Right ventricle myocardium inferior (tissue), 1 donor: ENCODE data around the gene OR10V1. TPM values are rescaled to one million over a fixed set of nuclear protein-coding genes. Genes with fewer than 3 reads are reported as not detected.

Experiments
- ATAC-seq: fragments of 200-7000 bp; cut with Tn5 transposase; one replicate; pipeline ENCODE4 v1.9.1; 2020; ENCODE audit warnings: mild to moderate bottlenecking, moderate library complexity
- DNase-seq: peaks from one replicate; pipeline ENCODE4 v3.0.0; 2021; ENCODE audit errors: missing footprints
- intact Hi-C: fragments of 100-400 bp; cut with DNase I; formaldehyde crosslinking; loops from one replicate; pipeline ENCODE4 v1.11.0; 2022
- long read RNA-seq: library from polyadenylated mRNA; unstranded; transcript quantifications from one replicate; pipeline ENCODE4 v2.0.0, GENCODE V29; 2021
- total RNA-seq: library from RNA; stranded (reverse); fragmentation: NEBNext Ultra II Directional; extraction: Animal tissue kit (Norgen Biotek cat#: 25700); gene quantifications from one replicate; pipeline ENCODE4 v1.2.1, GENCODE V29; 2021
- donor health status: DM: no; HTN: yes; CAD: no; lungs with severe emphysema.

OR10V1 gene
- not detected for total RNA-seq
- long read RNA-seq = 0 reads

DNA sequence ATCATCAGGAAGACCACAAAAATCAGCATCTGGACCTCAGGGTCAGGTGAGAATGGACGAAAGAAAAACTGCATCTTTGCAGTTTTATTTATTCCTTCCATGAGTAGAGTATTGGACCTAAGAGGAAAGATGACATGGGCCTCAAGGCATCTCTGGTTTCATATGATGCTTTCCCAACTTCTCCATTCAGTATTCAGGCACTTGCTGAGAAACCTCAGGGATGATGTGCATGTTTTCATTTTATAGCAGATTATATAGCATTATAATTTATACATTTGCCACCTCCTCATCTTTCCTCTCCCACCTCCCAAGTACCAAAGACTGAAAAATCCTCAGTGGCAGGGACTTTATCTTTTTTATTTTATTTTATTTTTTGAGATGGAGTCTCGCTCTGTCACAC lies at the start of gene OR10V1:
Gene OR10V1, minus strand, starts transcription at position 101 of the 400 bp plus-strand sequence. Its CDS starts 0 bp downstream, at position 101.
- intact Hi-C loops = no loop called here
- DNase-seq (no peak), ATAC-seq (no peak)

DNA sequence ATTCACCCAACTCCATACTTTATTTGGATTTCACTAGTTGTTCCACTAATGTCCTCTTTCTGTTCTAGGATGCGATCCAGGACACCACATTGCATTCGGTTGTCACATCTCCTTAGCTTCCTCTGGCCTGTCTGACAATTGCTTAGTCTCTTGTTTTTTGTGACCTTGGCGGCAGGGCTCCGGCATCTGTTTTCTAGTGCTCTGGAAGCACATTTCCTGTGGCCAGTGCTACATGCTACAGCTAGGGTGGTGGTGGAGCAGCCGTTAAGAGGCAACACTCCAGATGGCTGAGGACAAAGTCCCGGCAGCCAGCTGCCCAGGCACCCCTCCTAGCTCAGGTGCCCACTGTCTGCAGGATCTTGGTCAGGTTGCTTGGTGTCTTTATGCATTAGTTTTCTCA lies 48.3 kb upstream of the OR10V1 start:
- intact Hi-C loops = loop anchor here (10.0 kb wide), 1 partner anchor 207 kb away; no protein-coding TSS in a partner anchor
- DNase-seq (no peak), ATAC-seq (peak; percentile 50)

DNA sequence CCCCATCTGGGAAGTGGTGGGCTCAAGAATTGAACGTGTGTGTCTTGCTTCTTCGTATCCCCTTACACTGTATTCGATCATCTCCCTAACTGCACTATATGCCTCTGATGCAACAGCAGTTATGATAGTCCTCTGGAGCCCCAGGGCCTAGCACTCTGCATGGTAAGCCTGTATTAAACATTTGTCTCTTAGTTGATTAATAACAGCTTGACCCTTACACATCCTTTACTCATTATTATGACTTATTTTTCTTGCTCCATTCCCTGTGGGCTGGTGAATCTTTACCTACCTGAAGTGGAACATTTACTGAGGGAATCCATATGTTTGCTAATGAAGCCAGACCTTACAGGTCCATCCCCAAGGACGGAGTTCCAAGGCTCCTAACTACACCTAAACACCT lies 47.1 kb upstream of the OR10V1 start:
- intact Hi-C loops = loop anchor here (10.0 kb wide), 1 partner anchor 206 kb away; no protein-coding TSS in a partner anchor
- ATAC-seq (no peak), DNase-seq (no peak)

GRCh38 chr11:59759900-59760299 lies 46.3 kb upstream of the OR10V1 start:
- no peak for DNase-seq
- intact Hi-C loops = loop anchor here (5.0 to 10.0 kb wide), 2 partner anchors 93 to 205 kb away; partner anchors contain the start of gene PATL1
- ATAC-seq = no peak

- intact Hi-C loops = loop anchor here (5.0 kb wide), 1 partner anchor 91 kb away; the partner anchor contains the start of gene PATL1
- DNase-seq (no peak), ATAC-seq (no peak)
Measured at GRCh38 chr11:59758401-59759037, 44.9 kb upstream of the OR10V1 start.

DNA sequence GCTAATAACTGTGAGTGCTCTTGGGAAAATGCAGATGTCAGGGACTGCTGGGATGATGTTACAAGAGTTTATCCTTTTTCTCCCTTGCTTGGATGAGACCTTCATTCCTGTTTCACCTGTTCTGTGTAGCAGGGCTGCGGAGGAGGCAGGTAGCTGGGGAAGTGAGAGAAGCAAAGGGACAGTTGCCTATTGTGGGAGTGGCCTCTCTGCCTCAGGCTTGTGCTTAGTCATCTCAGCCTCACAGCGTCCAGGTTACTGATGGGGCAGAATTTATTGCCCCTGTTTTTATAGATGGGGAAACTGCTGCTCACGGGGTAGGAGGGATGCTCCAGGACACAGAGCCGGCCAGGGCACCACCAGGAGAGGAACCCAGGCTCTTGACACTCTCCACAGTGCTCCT lies 43.2 kb upstream of the OR10V1 start:
- no peak for DNase-seq
- intact Hi-C loops = loop anchor here (5.0 kb wide), 1 partner anchor 90 kb away; the partner anchor contains the start of gene PATL1
- ATAC-seq = no peak

DNA sequence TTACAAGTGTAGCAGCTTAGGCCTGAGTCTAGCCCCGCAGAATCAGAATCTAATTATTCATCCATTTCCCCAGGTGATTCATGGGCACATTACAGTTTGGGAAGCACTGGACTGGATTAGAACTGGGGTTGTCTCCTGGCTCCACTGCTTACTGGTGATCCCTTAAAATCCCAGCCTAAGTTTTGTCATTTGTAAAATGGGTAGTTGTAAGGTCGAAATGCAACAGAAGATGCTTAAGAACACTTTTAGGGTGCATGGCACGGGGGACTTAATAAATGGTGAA lies 42.9 kb upstream of the OR10V1 start:
- intact Hi-C loops = loop anchor here (5.0 kb wide), 1 partner anchor 89 kb away; the partner anchor contains the start of gene PATL1
- DNase-seq (no peak), ATAC-seq (no peak)

DNA sequence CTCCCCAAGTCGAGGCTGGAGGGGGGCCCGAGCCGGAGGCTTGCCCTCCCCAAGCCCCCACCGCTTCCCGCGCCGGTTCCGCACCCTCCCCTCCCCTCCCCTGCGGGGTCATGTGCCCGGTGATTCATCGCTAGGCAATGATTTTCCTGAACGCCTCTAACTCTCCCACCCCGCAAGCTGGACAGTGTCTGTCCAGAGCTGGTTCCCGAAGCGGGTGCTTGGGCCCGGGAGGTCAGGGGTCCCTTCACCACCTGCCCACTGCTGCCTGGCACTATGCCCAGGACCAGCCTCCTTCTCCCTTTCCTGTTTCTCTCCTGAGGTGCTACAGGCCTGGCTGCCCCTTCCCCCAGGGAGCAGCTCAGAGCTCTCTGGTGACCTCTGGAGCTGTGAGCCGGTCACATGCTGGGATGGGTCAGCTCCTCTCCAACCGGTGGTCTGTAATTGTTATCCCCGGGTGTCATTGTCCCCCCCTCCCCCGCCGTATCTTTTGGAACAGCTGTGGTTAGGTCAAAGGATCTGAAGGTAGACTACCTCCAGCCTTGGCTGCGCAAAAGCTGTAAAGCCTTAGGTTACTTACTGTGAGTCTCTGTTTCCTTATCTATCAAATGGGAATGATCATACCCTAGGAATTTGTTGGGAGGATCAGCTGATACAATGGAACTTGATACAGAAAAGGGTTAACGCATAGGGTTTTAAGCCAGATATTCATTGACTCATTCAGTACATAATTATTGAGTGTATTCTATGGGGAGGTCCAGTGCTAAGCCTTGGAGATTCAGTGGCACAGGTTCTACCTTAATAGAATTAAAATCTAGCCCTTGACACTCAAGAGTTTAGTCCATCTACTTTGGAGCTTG lies 42.3 kb upstream of the OR10V1 start:
- intact Hi-C loops = loop anchor here (2.0 to 5.0 kb wide), 2 partner anchors 55 to 89 kb away; partner anchors contain the start of genes MRPL16 and PATL1
- ATAC-seq (peak; percentile 76), DNase-seq (peak; percentile 84)

- DNase-seq = peak; percentile 91
- peak; percentile 90 for ATAC-seq
- intact Hi-C loops = loop anchor here (1.0 to 5.0 kb wide), 3 partner anchors 47 to 88 kb away; partner anchors contain the start of genes MRPL16 and PATL1
Measured at GRCh38 chr11:59754859-59755700, 41.4 kb upstream of the OR10V1 start, which contains the start of gene STX3. Gene STX3, plus strand, starts transcription at chr11:59755376. Its CDS starts 230 bp downstream, at chr11:59755606.

DNA sequence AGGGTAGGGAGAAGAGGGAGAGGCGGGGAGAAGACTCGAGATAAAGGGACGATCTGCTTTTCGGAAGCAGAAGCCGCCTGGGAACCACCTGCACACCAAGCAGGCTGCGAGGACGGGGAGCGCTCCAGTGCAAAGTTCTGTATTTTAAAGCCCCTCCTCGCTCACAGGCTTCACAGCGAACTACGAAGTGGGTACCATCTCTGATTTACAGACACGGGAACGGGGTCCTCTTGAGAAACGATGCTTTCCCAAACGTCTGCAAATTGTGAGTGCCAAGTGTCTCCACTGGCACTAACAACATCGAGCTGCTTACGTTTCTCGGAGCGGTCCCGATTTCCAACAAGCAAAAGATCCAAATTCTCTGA lies 40.8 kb upstream of the OR10V1 start:
- peak; percentile 15 for ATAC-seq
- intact Hi-C loops = loop anchor here (1.0 to 2.0 kb wide), 2 partner anchors 48 to 56 kb away; partner anchors contain the start of gene MRPL16
- no peak for DNase-seq

DNA sequence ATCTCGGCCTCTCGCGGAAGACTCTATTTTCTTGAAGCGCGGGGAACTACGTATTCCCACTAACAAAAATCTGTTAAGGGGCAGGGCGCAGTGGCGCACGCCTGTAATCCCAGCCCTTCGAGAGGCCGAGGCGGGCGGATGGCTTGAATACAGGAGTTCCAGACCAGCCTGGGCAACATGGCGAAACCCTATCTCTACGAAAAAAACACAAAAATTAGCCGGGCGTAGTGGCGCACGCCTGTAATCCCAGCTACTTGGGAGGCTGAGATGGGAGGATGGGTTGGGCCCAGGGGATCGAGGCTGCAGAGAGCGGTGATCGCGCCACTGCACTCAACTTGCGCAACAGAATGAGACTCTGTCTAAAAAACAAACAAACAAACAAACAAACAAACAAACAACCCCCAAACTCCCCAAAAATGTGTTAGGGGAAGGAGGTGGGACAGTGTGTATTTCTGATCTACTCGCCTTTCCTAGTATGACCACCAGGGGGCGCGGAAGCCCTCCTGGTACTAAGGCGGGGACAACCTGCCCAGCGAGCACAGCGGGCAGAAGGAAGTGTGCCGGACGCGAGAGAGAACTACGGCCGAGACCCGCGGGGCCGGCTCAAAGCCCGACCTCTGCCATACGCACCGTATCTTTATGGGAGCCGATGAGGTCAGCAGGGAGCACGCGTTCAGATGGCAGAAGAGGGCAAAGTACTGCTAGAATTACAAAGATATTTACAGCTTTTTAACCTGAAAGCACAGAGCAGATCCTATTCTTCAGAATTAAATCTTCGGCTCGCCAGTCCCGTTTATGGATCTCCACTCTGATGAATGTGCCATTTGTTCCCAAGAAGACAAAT lies 40.2 kb upstream of the OR10V1 start:
- intact Hi-C loops = loop anchor here (1.0 to 2.0 kb wide), 2 partner anchors 48 to 57 kb away; partner anchors contain the start of gene MRPL16
- peak; percentile 95 for DNase-seq
- ATAC-seq = peak; percentile 84

GRCh38 chr11:59746111-59746510 lies 32.5 kb upstream of the OR10V1 start:
- intact Hi-C loops = no loop called here
- DNase-seq (no peak), ATAC-seq (no peak)

- ATAC-seq = no peak
- intact Hi-C loops = no loop called here
- DNase-seq = no peak
Measured at GRCh38 chr11:59730896-59731565, 17.4 kb upstream of the OR10V1 start.

DNA sequence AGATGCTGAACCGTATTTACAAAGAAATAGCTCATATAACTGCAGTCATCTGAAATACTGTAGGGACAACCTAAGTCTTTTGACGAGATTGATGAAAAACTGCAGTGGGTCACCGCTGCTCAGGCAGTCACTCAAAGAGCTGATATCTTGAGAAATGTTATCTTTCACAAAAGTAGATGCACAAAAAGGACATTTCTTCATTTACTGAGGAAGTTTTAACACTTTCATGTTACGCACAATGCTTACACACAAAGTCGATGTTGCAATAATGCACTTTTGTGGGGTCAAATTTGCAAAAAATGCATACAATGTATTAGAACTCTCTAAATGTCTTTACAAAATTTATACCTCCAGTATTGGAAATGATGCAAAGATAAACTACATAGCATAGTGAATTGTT lies 16.2 kb upstream of the OR10V1 start:
- DNase-seq (no peak), ATAC-seq (no peak)
- intact Hi-C loops = no loop called here

- ATAC-seq (no peak), DNase-seq (no peak)
- intact Hi-C loops = no loop called here
Measured at GRCh38 chr11:59728913-59729312, 15.3 kb upstream of the OR10V1 start.

- intact Hi-C loops = no loop called here
- DNase-seq (no peak), ATAC-seq (no peak)
Measured at GRCh38 chr11:59728154-59728553, 14.5 kb upstream of the OR10V1 start.

GRCh38 chr11:59727426-59727825 lies 13.8 kb upstream of the OR10V1 start:
- DNase-seq (no peak), ATAC-seq (no peak)
- intact Hi-C loops = no loop called here
